Measurements from ENCODE around the gene RAP2A. TPM values are rescaled to one million over a fixed set of nuclear protein-coding genes. Genes with fewer than 3 reads are reported as not detected.

RAP2A gene
- total RNA-seq, 6 experiments from 2014 or later = 7.4 to 16.5 (median 8.8) TPM

GRCh38 chr13:97492257-97492656 lies 58.3 kb downstream of the RAP2A start:
- no peak overlapping the region for H3K4me3 ChIP-seq
- DNase-seq (no peak), ATAC-seq (no peak)
- peaks cover 0 to 5% (median 0%) of the 10 kb centered on the region in 4 donors for H3K9me3 ChIP-seq
- no peaks in the 10 kb centered on the region for H3K36me3 ChIP-seq
- no peak overlapping the region for H3K27ac ChIP-seq
- intact Hi-C loops (cut with DNase I) = no loop called here
- TF ChIP-seq POLR2A (IDR thresholded peaks at IDR 0.05) = no peak
- H3K27me3 ChIP-seq = no peaks in the 10 kb centered on the region
- no peaks in the 10 kb centered on the region for H3K4me1 ChIP-seq
- WGBS (ENCODE audit: insufficient coverage, low coverage, low lambda C conversion rate, missing lambda C conversion rate) = 88% methylated on average over 2 of the region's 2 CpGs

GRCh38 chr13:97492684-97493371 lies 58.9 kb downstream of the RAP2A start:
- ATAC-seq = no peak
- Histone ChIP-seq H3K4me3 (no peak overlapping the region), H3K27ac (no peak overlapping the region), H3K36me3 (no peaks in the 10 kb centered on the region), H3K9me3 (peaks cover 0 to 5% (median 0%) of the 10 kb centered on the region in 4 donors), H3K27me3 (no peaks in the 10 kb centered on the region), H3K4me1 (no peaks in the 10 kb centered on the region)
- TF ChIP-seq POLR2A (IDR thresholded peaks at IDR 0.05) (no peak), CTCF (IDR thresholded peaks at IDR 0.05) (no peak)
- intact Hi-C loops (cut with DNase I) = no loop called here
- WGBS (ENCODE audit: insufficient coverage, low coverage, low lambda C conversion rate, missing lambda C conversion rate) = 72% methylated on average over 2 of the region's 2 CpGs
- no peak for DNase-seq

GRCh38 chr13:97493456-97493855 lies 59.5 kb downstream of the RAP2A start:
- TF ChIP-seq CTCF (IDR thresholded peaks at IDR 0.05) = no peak
- TF ChIP-seq POLR2A (IDR thresholded peaks at IDR 0.05) = no peak
- WGBS (ENCODE audit: insufficient coverage, low coverage, low lambda C conversion rate, missing lambda C conversion rate) = 7% methylated on average over 1 of the region's 1 CpG
- Histone ChIP-seq H3K4me3 (no peak overlapping the region), H3K9me3 (peaks cover 0 to 5% (median 0%) of the 10 kb centered on the region in 4 donors), H3K4me1 (no peaks in the 10 kb centered on the region), H3K36me3 (no peaks in the 10 kb centered on the region), H3K27me3 (no peaks in the 10 kb centered on the region), H3K27ac (no peak overlapping the region)
- ATAC-seq (peak in 1 of 4 donors; percentile 17), DNase-seq (no peak)
- intact Hi-C loops (cut with DNase I) = no loop called here

GRCh38 chr13:97495678-97496077 lies 61.7 kb downstream of the RAP2A start:
- no peak for ATAC-seq
- Histone ChIP-seq H3K9me3 (peaks cover 0 to 3% (median 0%) of the 10 kb centered on the region in 4 donors), H3K27ac (no peak overlapping the region), H3K36me3 (no peaks in the 10 kb centered on the region), H3K4me3 (no peak overlapping the region), H3K4me1 (no peaks in the 10 kb centered on the region), H3K27me3 (no peaks in the 10 kb centered on the region)
- 83% methylated on average over 6 of the region's 8 CpGs for WGBS (ENCODE audit: insufficient coverage, low coverage, low lambda C conversion rate, missing lambda C conversion rate)
- TF ChIP-seq POLR2A (IDR thresholded peaks at IDR 0.05) (no peak), CTCF (IDR thresholded peaks at IDR 0.05) (no peak)
- DNase-seq = no peak
- intact Hi-C loops (cut with DNase I) = no loop called here

- no peak for TF ChIP-seq POLR2A (IDR thresholded peaks at IDR 0.05)
- no peak for TF ChIP-seq CTCF (IDR thresholded peaks at IDR 0.05)
- H3K27me3 ChIP-seq = no peaks in the 10 kb centered on the region
- WGBS (ENCODE audit: insufficient coverage, low coverage, low lambda C conversion rate, missing lambda C conversion rate) = 62% methylated on average over 2 of the region's 2 CpGs
- H3K4me3 ChIP-seq = no peak overlapping the region
- ATAC-seq (no peak), DNase-seq (no peak)
- no peaks in the 10 kb centered on the region for H3K36me3 ChIP-seq
- intact Hi-C loops (cut with DNase I) = no loop called here
- no peaks in the 10 kb centered on the region for H3K4me1 ChIP-seq
- no peak overlapping the region for H3K27ac ChIP-seq
- no peaks in the 10 kb centered on the region for H3K9me3 ChIP-seq
Measured at GRCh38 chr13:97496511-97496910, 62.5 kb downstream of the RAP2A start.
